ENCODE measurements around the gene RBPJ.

RBPJ gene

GRCh38 chr4:26320538-26321372, at the start of gene RBPJ:
Gene RBPJ, plus strand, starts transcription at chr4:26321014. Its CDS starts 15 bp downstream, at chr4:26321029.
- H3K36me3 ChIP-seq (ENCODE audit: control insufficient read depth in 2 of 2, insufficient read depth in 2 of 2, low read length in 2 of 2): no peaks in the 10 kb centered on the region
- no peaks in the 10 kb centered on the region for H3K27me3 ChIP-seq (ENCODE audit: control insufficient read depth in 1 of 2, insufficient read depth in 2 of 2, low read length in 2 of 2)
- H3K9me3 ChIP-seq (ENCODE audit: control insufficient read depth in 2 of 2, low read length in 2 of 2): no peaks in the 10 kb centered on the region
- peak within 1 kb of the TSS; percentile 84 for H3K27ac ChIP-seq (ENCODE audit: low read length)
- H3K9ac ChIP-seq (ENCODE audit: low read length in 2 of 2): peak within 1 kb of the TSS; percentile 87 to 93
- peak within 1 kb of the TSS; percentile 89 to 95 for H3K4me3 ChIP-seq (ENCODE audit: low read length in 2 of 2)
- H3K4me1 ChIP-seq (ENCODE audit: control insufficient read depth, insufficient read depth, low read length): peaks cover 20% of the 10 kb centered on the region

DNA sequence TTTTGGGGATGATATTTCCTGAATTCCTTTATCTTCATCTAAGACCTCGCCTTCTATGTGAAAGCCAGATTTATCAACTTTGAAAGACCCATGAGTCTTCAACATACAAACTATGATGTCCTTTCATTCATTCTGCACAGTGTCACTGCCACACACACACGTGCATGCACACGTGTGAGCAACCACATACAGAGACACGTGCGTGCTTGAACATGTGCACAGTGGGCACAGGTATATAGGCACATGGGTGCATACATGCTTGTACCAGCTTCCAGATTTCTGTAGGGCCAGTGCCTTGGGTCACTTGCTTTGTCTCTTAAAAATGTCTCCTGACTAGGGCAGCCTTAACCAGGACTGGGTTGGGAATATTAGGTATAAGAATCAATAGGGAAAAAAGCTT, 49.1 kb upstream of the RBPJ start:
- Histone ChIP-seq H3K27ac (ENCODE audit: low read length) (no peak overlapping the region), H3K4me3 (ENCODE audit: low read length in 2 of 2) (no peak overlapping the region), H3K36me3 (ENCODE audit: control insufficient read depth in 2 of 2, insufficient read depth in 2 of 2, low read length in 2 of 2) (no peaks in the 10 kb centered on the region), H3K9ac (ENCODE audit: low read length in 2 of 2) (no peak overlapping the region), H3K9me3 (ENCODE audit: control insufficient read depth in 2 of 2, low read length in 2 of 2) (no peaks in the 10 kb centered on the region), H3K27me3 (ENCODE audit: control insufficient read depth in 1 of 2, insufficient read depth in 2 of 2, low read length in 2 of 2) (no peaks in the 10 kb centered on the region), H3K4me1 (ENCODE audit: control insufficient read depth, insufficient read depth, low read length) (peaks cover 14% of the 10 kb centered on the region)

GRCh38 chr4:26272654-26273615, 47.9 kb upstream of the RBPJ start:
- Histone ChIP-seq H3K27ac (ENCODE audit: low read length) (no peak overlapping the region), H3K9ac (ENCODE audit: low read length in 2 of 2) (no peak overlapping the region)

DNA sequence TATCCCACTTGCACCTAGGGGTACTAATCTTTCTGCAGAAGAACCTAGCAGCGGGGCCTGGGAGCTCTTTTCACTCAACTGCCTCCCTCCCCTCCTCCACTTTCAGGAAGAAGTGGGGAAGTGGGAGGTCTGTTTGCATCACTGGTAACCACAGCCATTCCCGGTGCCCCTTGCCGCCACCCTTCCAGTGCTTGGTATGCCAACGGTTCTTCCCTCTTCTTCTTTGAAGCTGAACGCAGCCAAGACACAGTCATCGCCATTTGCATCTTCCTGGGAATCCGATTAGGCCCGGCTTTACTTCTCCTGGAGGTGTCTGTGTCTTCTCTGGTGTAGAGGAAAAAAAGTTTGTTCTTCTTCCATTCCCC, 47.2 kb upstream of the RBPJ start:
- Histone ChIP-seq H3K9ac (ENCODE audit: low read length in 2 of 2) (no peak overlapping the region), H3K9me3 (ENCODE audit: control insufficient read depth in 2 of 2, low read length in 2 of 2) (no peaks in the 10 kb centered on the region), H3K4me1 (ENCODE audit: control insufficient read depth, insufficient read depth, low read length) (peaks cover 8% of the 10 kb centered on the region), H3K36me3 (ENCODE audit: control insufficient read depth in 2 of 2, insufficient read depth in 2 of 2, low read length in 2 of 2) (no peaks in the 10 kb centered on the region), H3K4me3 (ENCODE audit: low read length in 2 of 2) (no peak overlapping the region), H3K27me3 (ENCODE audit: control insufficient read depth in 1 of 2, insufficient read depth in 2 of 2, low read length in 2 of 2) (no peaks in the 10 kb centered on the region), H3K27ac (ENCODE audit: low read length) (no peak overlapping the region)

More at GRCh38 chr4:26272654-26273615, 47.9 kb upstream of the RBPJ start:
- Histone ChIP-seq H3K36me3 (ENCODE audit: control insufficient read depth in 2 of 2, insufficient read depth in 2 of 2, low read length in 2 of 2) (no peaks in the 10 kb centered on the region), H3K4me3 (ENCODE audit: low read length in 2 of 2) (peak overlapping the region in 1 of 2 donors; percentile 8), H3K9me3 (ENCODE audit: control insufficient read depth in 2 of 2, low read length in 2 of 2) (no peaks in the 10 kb centered on the region), H3K27me3 (ENCODE audit: control insufficient read depth in 1 of 2, insufficient read depth in 2 of 2, low read length in 2 of 2) (no peaks in the 10 kb centered on the region), H3K4me1 (ENCODE audit: control insufficient read depth, insufficient read depth, low read length) (peaks cover 8% of the 10 kb centered on the region)

- Histone ChIP-seq H3K27ac (ENCODE audit: low read length) (no peak overlapping the region), H3K4me1 (ENCODE audit: control insufficient read depth, insufficient read depth, low read length) (peaks cover 8% of the 10 kb centered on the region), H3K27me3 (ENCODE audit: control insufficient read depth in 1 of 2, insufficient read depth in 2 of 2, low read length in 2 of 2) (no peaks in the 10 kb centered on the region), H3K9me3 (ENCODE audit: control insufficient read depth in 2 of 2, low read length in 2 of 2) (no peaks in the 10 kb centered on the region), H3K4me3 (ENCODE audit: low read length in 2 of 2) (no peak overlapping the region), H3K36me3 (ENCODE audit: control insufficient read depth in 2 of 2, insufficient read depth in 2 of 2, low read length in 2 of 2) (no peaks in the 10 kb centered on the region), H3K9ac (ENCODE audit: low read length in 2 of 2) (no peak overlapping the region)
These were observed 45.5 kb upstream of the RBPJ start for GRCh38 chr4:26275281-26275680.

GRCh38 chr4:26279446-26279845, 41.4 kb upstream of the RBPJ start:
- H3K36me3 ChIP-seq (ENCODE audit: control insufficient read depth in 2 of 2, insufficient read depth in 2 of 2, low read length in 2 of 2): no peaks in the 10 kb centered on the region
- H3K9ac ChIP-seq (ENCODE audit: low read length in 2 of 2): no peak overlapping the region
- H3K4me1 ChIP-seq (ENCODE audit: control insufficient read depth, insufficient read depth, low read length): no peaks in the 10 kb centered on the region
- no peak overlapping the region for H3K4me3 ChIP-seq (ENCODE audit: low read length in 2 of 2)
- no peak overlapping the region for H3K27ac ChIP-seq (ENCODE audit: low read length)
- H3K9me3 ChIP-seq (ENCODE audit: control insufficient read depth in 2 of 2, low read length in 2 of 2): no peaks in the 10 kb centered on the region
- no peaks in the 10 kb centered on the region for H3K27me3 ChIP-seq (ENCODE audit: control insufficient read depth in 1 of 2, insufficient read depth in 2 of 2, low read length in 2 of 2)

GRCh38 chr4:26281881-26282280, 38.9 kb upstream of the RBPJ start:
- H3K27ac ChIP-seq (ENCODE audit: low read length): no peak overlapping the region
- H3K27me3 ChIP-seq (ENCODE audit: control insufficient read depth in 1 of 2, insufficient read depth in 2 of 2, low read length in 2 of 2): no peaks in the 10 kb centered on the region
- no peaks in the 10 kb centered on the region for H3K9me3 ChIP-seq (ENCODE audit: control insufficient read depth in 2 of 2, low read length in 2 of 2)
- no peak overlapping the region for H3K9ac ChIP-seq (ENCODE audit: low read length in 2 of 2)
- H3K4me3 ChIP-seq (ENCODE audit: low read length in 2 of 2): no peak overlapping the region
- H3K4me1 ChIP-seq (ENCODE audit: control insufficient read depth, insufficient read depth, low read length): no peaks in the 10 kb centered on the region
- H3K36me3 ChIP-seq (ENCODE audit: control insufficient read depth in 2 of 2, insufficient read depth in 2 of 2, low read length in 2 of 2): no peaks in the 10 kb centered on the region

GRCh38 chr4:26284536-26284935, 36.3 kb upstream of the RBPJ start:
- H3K36me3 ChIP-seq (ENCODE audit: control insufficient read depth in 2 of 2, insufficient read depth in 2 of 2, low read length in 2 of 2): no peaks in the 10 kb centered on the region
- no peaks in the 10 kb centered on the region for H3K4me1 ChIP-seq (ENCODE audit: control insufficient read depth, insufficient read depth, low read length)
- H3K4me3 ChIP-seq (ENCODE audit: low read length in 2 of 2): no peak overlapping the region
- H3K9me3 ChIP-seq (ENCODE audit: control insufficient read depth in 2 of 2, low read length in 2 of 2): no peaks in the 10 kb centered on the region
- H3K27me3 ChIP-seq (ENCODE audit: control insufficient read depth in 1 of 2, insufficient read depth in 2 of 2, low read length in 2 of 2): no peaks in the 10 kb centered on the region
- H3K9ac ChIP-seq (ENCODE audit: low read length in 2 of 2): no peak overlapping the region
- H3K27ac ChIP-seq (ENCODE audit: low read length): no peak overlapping the region

GRCh38 chr4:26285272-26285671, 35.5 kb upstream of the RBPJ start:
- H3K9me3 ChIP-seq (ENCODE audit: control insufficient read depth in 2 of 2, low read length in 2 of 2): no peaks in the 10 kb centered on the region
- no peak overlapping the region for H3K9ac ChIP-seq (ENCODE audit: low read length in 2 of 2)
- H3K27me3 ChIP-seq (ENCODE audit: control insufficient read depth in 1 of 2, insufficient read depth in 2 of 2, low read length in 2 of 2): no peaks in the 10 kb centered on the region
- H3K36me3 ChIP-seq (ENCODE audit: control insufficient read depth in 2 of 2, insufficient read depth in 2 of 2, low read length in 2 of 2): no peaks in the 10 kb centered on the region
- no peaks in the 10 kb centered on the region for H3K4me1 ChIP-seq (ENCODE audit: control insufficient read depth, insufficient read depth, low read length)
- H3K4me3 ChIP-seq (ENCODE audit: low read length in 2 of 2): no peak overlapping the region
- no peak overlapping the region for H3K27ac ChIP-seq (ENCODE audit: low read length)

- no peak overlapping the region for H3K9ac ChIP-seq (ENCODE audit: low read length in 2 of 2)
- no peaks in the 10 kb centered on the region for H3K36me3 ChIP-seq (ENCODE audit: control insufficient read depth in 2 of 2, insufficient read depth in 2 of 2, low read length in 2 of 2)
- no peak overlapping the region for H3K4me3 ChIP-seq (ENCODE audit: low read length in 2 of 2)
- no peaks in the 10 kb centered on the region for H3K27me3 ChIP-seq (ENCODE audit: control insufficient read depth in 1 of 2, insufficient read depth in 2 of 2, low read length in 2 of 2)
- no peaks in the 10 kb centered on the region for H3K4me1 ChIP-seq (ENCODE audit: control insufficient read depth, insufficient read depth, low read length)
- H3K27ac ChIP-seq (ENCODE audit: low read length): no peak overlapping the region
- no peaks in the 10 kb centered on the region for H3K9me3 ChIP-seq (ENCODE audit: control insufficient read depth in 2 of 2, low read length in 2 of 2)
These were observed 33.1 kb upstream of the RBPJ start for GRCh38 chr4:26287756-26288155.
